Sigmoid colon (tissue), 4 donors: ENCODE measurements around the gene GRIK3.

Source experiments
- CTCF ChIP-seq, 4 experiments: fragments of 450-650 bp in 3 of 4; fragments of 200-600 bp in 1 of 4; IDR thresholded peaks; one replicate each; pipeline ENCODE4 v1.5.1; 2016 to 2019; ENCODE audit warnings: antibody characterized with exemption in 4 of 4, mild to moderate bottlenecking in 3 of 4, moderate library complexity in 2 of 4
- EP300 ChIP-seq, 4 donors: sonication (generic); formaldehyde crosslinking; IDR thresholded peaks; one replicate each; pipeline ENCODE4 v1.6.1; 2017; ENCODE audit warnings: antibody characterized with exemption in 4 of 4
- POLR2A ChIP-seq, 2 donors: fragments of 450-650 bp; IDR thresholded peaks; one replicate each; pipeline ENCODE4 v1.6.1; 2016; ENCODE audit warnings: antibody characterized with exemption in 2 of 2, mild to moderate bottlenecking in 2 of 2, moderate library complexity in 2 of 2

GRCh38 chr1:36927826-36928225, 106.5 kb downstream of the GRIK3 start:
- no peak for TF ChIP-seq CTCF (IDR thresholded peaks at IDR 0.05)
- no peak for TF ChIP-seq POLR2A (IDR thresholded peaks at IDR 0.05)
- TF ChIP-seq EP300 (IDR thresholded peaks at IDR 0.05): no peak
